Astrocyte (in vitro differentiated cells and primary cell): ENCODE results near the gene C2orf80. TPM values are rescaled to one million over a fixed set of nuclear protein-coding genes. Genes with fewer than 3 reads are reported as not detected.

Experiments used
- DNase-seq: peaks from one replicate; pipeline ENCODE4 v3.0.0-alpha.2; 2010; ENCODE audit warnings: low read depth
- FAIRE-seq: peaks from 2 replicates; lab custom pipeline; 2011; peaks lifted over from hg19 to GRCh38; lab: Jason Lieb, UNC
- H2AFZ ChIP-seq: 2 replicates; pipeline ENCODE4 v1.6.0; 2012; ENCODE audit warnings: low read depth, low read length, inconsistent platforms
- H3K27ac ChIP-seq: 2 replicates; pipeline ENCODE4 v1.5.1; 2011; ENCODE audit warnings: low read depth, low read length, inconsistent platforms
- H3K27me3 ChIP-seq: 2 replicates; pipeline ENCODE4 v1.6.0; 2011; ENCODE audit warnings: low read length, inconsistent platforms; ENCODE audit not compliant: insufficient read depth
- H3K36me3 ChIP-seq: 2 replicates; pipeline ENCODE4 v1.5.1; 2011; ENCODE audit warnings: low read length, inconsistent platforms; ENCODE audit not compliant: insufficient read depth
- H3K4me1 ChIP-seq: 2 replicates; pipeline ENCODE4 v1.5.1; 2011; ENCODE audit warnings: low read length, inconsistent platforms; ENCODE audit not compliant: insufficient read depth
- H3K4me2 ChIP-seq: 2 replicates; pipeline ENCODE4 v1.6.0; 2012; ENCODE audit warnings: low read length, inconsistent platforms
- H3K4me3 ChIP-seq: 2 replicates; pipeline ENCODE4 v1.5.1; 2011; ENCODE audit warnings: low read depth, mild to moderate bottlenecking, low read length, inconsistent platforms; ENCODE audit not compliant: insufficient read depth
- H3K79me2 ChIP-seq: 2 replicates; pipeline ENCODE4 v1.6.0; 2012; ENCODE audit warnings: mild to moderate bottlenecking, low read length, inconsistent platforms; ENCODE audit not compliant: insufficient read depth
- H3K9ac ChIP-seq: 2 replicates; pipeline ENCODE4 v1.6.0; 2012; ENCODE audit warnings: mild to moderate bottlenecking, low read length, inconsistent platforms
- H3K9me3 ChIP-seq: 2 replicates; pipeline ENCODE4 v1.5.1; 2012; ENCODE audit warnings: low read depth, mild to moderate bottlenecking, low read length, inconsistent platforms; ENCODE audit not compliant: insufficient read depth
- H4K20me1 ChIP-seq: 2 replicates; pipeline ENCODE4 v1.6.0; 2012; ENCODE audit warnings: low read length, inconsistent platforms; ENCODE audit not compliant: insufficient read depth
- H3K27ac Mint-ChIP-seq: one replicate; pipeline ENCODE4 v1.8.0; 2021; ENCODE audit warnings: mild to moderate bottlenecking, mixed read lengths; ENCODE audit not compliant: unreplicated experiment
- H3K27me3 Mint-ChIP-seq: one replicate; pipeline ENCODE4 v1.8.0; 2021; ENCODE audit warnings: low read depth, mixed read lengths; ENCODE audit not compliant: unreplicated experiment
- H3K36me3 Mint-ChIP-seq: one replicate; pipeline ENCODE4 v1.8.0; 2021; ENCODE audit warnings: low read depth, mixed read lengths; ENCODE audit not compliant: unreplicated experiment
- H3K4me1 Mint-ChIP-seq: one replicate; pipeline ENCODE4 v1.8.0; 2021; ENCODE audit warnings: low read depth, mixed read lengths; ENCODE audit not compliant: unreplicated experiment
- H3K4me3 Mint-ChIP-seq: one replicate; pipeline ENCODE4 v1.8.0; 2021; ENCODE audit warnings: mild to moderate bottlenecking, moderate library complexity, mixed read lengths; ENCODE audit not compliant: unreplicated experiment
- H3K9me3 Mint-ChIP-seq: one replicate; pipeline ENCODE4 v1.8.0; 2021; ENCODE audit warnings: mild to moderate bottlenecking, mixed read lengths; ENCODE audit not compliant: unreplicated experiment
- EZH2 ChIP-seq: IDR thresholded peaks from 2 replicates; pipeline ENCODE4 v1.6.1; 2012; ENCODE audit warnings: mild to moderate bottlenecking, low read length, inconsistent platforms; ENCODE audit not compliant: insufficient read depth
- total RNA-seq: library from RNA; stranded (reverse); gene quantifications from 2 replicates; pipeline ENCODE4 v1.2.1, GENCODE V29; 2021
- TF ChIP-seq, protein P1 (sequence below): IDR thresholded peaks from 2 replicates; pipeline ENCODE4 v1.5.1; 2011; ENCODE audit warnings: low read depth, mild to moderate bottlenecking, inconsistent platforms, low read length, moderate library complexity; ENCODE audit not compliant: insufficient read depth

C2orf80 gene
- total RNA-seq, 1 donor from 2014 or later = not detected

DNA sequence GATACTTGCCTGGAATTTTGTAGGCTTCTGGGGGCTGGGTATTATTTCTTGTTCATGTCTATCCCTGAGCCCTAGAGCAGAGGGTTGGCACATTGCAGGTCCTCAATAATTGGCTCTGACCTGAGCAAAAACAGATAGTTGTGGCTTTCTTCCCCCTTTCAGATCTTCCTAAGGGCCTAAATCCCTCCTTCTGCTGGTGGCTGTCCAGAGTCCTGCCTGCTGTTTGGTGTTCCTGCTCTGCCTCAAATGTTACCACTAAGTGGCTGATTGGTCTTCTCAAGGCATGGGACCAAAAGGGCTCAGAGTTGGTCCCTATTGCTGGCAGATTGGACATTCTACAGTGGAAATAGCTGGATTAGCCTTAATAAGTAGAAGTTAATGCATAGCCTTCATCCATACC lies 42.8 kb downstream of the C2orf80 start:
- Histone ChIP-seq H3K79me2 (no peaks in the 10 kb centered on the region), H3K4me3 (no peak overlapping the region), H2AFZ (no peak overlapping the region), H3K4me1 (no peaks in the 10 kb centered on the region), H3K4me2 (no peak overlapping the region), H4K20me1 (no peaks in the 10 kb centered on the region), H3K9me3 (no peaks in the 10 kb centered on the region), H3K36me3 (no peaks in the 10 kb centered on the region), H3K27ac (no peak overlapping the region), H3K27me3 (no peaks in the 10 kb centered on the region), H3K9ac (no peak overlapping the region)
- Mint-ChIP-seq H3K4me3 (no peak overlapping the region), H3K27me3 (no peaks in the 10 kb centered on the region), H3K36me3 (no peaks in the 10 kb centered on the region), H3K9me3 (peaks cover 5% of the 10 kb centered on the region), H3K4me1 (no peaks in the 10 kb centered on the region), H3K27ac (no peak overlapping the region)
- DNase-seq (no peak), FAIRE-seq (no peak)
- TF ChIP-seq, protein P1, sequence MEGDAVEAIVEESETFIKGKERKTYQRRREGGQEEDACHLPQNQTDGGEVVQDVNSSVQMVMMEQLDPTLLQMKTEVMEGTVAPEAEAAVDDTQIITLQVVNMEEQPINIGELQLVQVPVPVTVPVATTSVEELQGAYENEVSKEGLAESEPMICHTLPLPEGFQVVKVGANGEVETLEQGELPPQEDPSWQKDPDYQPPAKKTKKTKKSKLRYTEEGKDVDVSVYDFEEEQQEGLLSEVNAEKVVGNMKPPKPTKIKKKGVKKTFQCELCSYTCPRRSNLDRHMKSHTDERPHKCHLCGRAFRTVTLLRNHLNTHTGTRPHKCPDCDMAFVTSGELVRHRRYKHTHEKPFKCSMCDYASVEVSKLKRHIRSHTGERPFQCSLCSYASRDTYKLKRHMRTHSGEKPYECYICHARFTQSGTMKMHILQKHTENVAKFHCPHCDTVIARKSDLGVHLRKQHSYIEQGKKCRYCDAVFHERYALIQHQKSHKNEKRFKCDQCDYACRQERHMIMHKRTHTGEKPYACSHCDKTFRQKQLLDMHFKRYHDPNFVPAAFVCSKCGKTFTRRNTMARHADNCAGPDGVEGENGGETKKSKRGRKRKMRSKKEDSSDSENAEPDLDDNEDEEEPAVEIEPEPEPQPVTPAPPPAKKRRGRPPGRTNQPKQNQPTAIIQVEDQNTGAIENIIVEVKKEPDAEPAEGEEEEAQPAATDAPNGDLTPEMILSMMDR = no peak
- no peak for TF ChIP-seq EZH2

DNA sequence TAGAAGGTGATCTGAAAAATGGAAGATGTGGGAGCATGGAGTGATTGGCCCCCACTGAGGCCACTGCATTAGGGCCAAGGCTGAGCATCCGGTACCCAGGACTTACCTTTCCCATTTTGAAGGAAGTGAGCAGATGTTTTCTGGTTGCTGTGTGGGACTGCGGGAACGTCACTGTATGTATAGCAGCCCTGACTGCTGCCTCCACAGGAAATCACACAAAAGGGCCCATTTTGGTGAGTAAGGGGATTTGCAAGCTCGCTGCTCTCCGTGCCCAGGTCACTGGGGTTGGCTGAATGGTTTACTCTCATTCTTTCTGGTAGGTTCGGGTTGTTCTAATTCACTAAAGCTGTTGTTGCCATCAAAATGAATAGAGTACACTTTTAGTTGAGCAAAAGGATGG lies 43.8 kb downstream of the C2orf80 start, which contains the start of gene CRYGB:
Gene CRYGB, minus strand, starts transcription at position 153 of the 400 bp plus-strand sequence. Its CDS starts 38 bp downstream, at position 115.
- H3K4me2 ChIP-seq = no peak within 1 kb of the TSS
- H3K4me1 Mint-ChIP-seq = no peaks in the 10 kb centered on the region
- H4K20me1 ChIP-seq = no peaks in the 10 kb centered on the region
- no peaks in the 10 kb centered on the region for H3K27me3 ChIP-seq
- no peaks in the 10 kb centered on the region for H3K27me3 Mint-ChIP-seq
- H3K27ac Mint-ChIP-seq = no peak within 1 kb of the TSS
- H2AFZ ChIP-seq = no peak within 1 kb of the TSS
- no peak for TF ChIP-seq EZH2
- TF ChIP-seq, protein P1 = no peak
- no peaks in the 10 kb centered on the region for H3K79me2 ChIP-seq
- H3K36me3 ChIP-seq = no peaks in the 10 kb centered on the region
- H3K4me3 Mint-ChIP-seq = no peak within 1 kb of the TSS
- no peaks in the 10 kb centered on the region for H3K9me3 ChIP-seq
- DNase-seq = no peak
- H3K4me3 ChIP-seq = no peak within 1 kb of the TSS
- H3K9me3 Mint-ChIP-seq = peaks cover 5% of the 10 kb centered on the region
- no peaks in the 10 kb centered on the region for H3K4me1 ChIP-seq
- FAIRE-seq = no peak
- no peak within 1 kb of the TSS for H3K9ac ChIP-seq
- no peak within 1 kb of the TSS for H3K27ac ChIP-seq
- H3K36me3 Mint-ChIP-seq = no peaks in the 10 kb centered on the region

DNA sequence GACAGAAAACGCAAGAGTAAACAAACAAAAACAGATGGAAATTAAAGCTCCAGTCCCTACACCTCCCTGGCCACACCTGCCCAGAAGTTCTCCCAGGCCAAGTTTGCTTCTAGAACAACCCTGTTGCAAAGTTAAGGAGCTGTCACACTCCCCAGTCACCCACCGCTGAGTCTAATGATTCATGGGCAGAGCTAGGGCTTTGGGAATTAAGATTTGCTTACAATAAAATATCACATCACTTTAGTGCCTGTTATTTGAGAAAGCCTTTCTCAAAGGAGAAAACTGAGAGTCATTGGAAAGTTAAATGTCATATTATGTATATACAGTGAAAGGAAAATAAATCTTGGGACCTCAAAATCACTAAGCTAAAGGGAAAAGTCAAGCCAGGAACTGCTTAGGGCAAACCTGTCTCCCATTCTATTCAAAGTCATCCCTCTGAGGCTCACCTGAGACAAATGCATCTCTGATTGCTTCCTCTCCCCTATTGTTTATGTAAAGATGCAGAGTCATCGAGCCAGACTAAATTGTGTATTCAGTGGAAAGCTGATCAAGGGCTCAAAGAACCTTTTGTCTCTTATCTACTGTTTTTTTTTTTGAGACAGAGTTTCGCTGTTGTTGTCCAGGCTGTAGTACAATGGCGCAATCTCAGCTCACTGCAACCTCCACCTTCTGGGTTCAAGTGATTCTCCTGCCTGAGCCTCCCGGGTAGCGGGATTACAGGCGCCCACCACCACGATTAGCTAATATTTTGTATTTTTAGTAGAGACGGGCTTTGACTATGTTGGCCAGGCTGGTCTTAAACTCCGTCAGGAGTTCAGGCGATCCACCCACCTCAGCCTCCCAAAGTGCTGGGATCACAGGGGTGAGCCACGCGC lies 46.7 kb downstream of the C2orf80 start:
- H3K36me3 ChIP-seq = no peaks in the 10 kb centered on the region
- H3K9ac ChIP-seq = no peak overlapping the region
- no peaks in the 10 kb centered on the region for H3K36me3 Mint-ChIP-seq
- no peak overlapping the region for H3K27ac ChIP-seq
- H3K4me3 Mint-ChIP-seq = no peak overlapping the region
- no peaks in the 10 kb centered on the region for H3K79me2 ChIP-seq
- no peaks in the 10 kb centered on the region for H3K27me3 ChIP-seq
- no peaks in the 10 kb centered on the region for H3K4me1 Mint-ChIP-seq
- TF ChIP-seq EZH2 = no peak
- TF ChIP-seq, protein P1 = no peak
- peaks cover 3% of the 10 kb centered on the region for H3K9me3 Mint-ChIP-seq
- no peaks in the 10 kb centered on the region for H3K27me3 Mint-ChIP-seq
- DNase-seq = no peak
- H2AFZ ChIP-seq = no peak overlapping the region
- H3K27ac Mint-ChIP-seq = no peak overlapping the region
- no peaks in the 10 kb centered on the region for H4K20me1 ChIP-seq
- no peak overlapping the region for H3K4me3 ChIP-seq
- no peaks in the 10 kb centered on the region for H3K9me3 ChIP-seq
- no peaks in the 10 kb centered on the region for H3K4me1 ChIP-seq
- no peak for FAIRE-seq
- no peak overlapping the region for H3K4me2 ChIP-seq
